HEK293T (cell line): ENCODE results near the gene MUSTN1.

ENCODE experiments used
- ARNT ChIP-seq: fragments of 450-650 bp; IDR thresholded peaks from 2 replicates; pipeline ENCODE4 v1.6.1; 2017; ENCODE audit warnings: mild to moderate bottlenecking
- BHLHE40 ChIP-seq: fragments of 450-650 bp; IDR thresholded peaks from 2 replicates; pipeline ENCODE4 v1.6.1; 2016; ENCODE audit warnings: mild to moderate bottlenecking, moderate library complexity, borderline replicate concordance
- FOXM1 ChIP-seq: fragments of 450-650 bp; IDR thresholded peaks from 2 replicates; pipeline ENCODE4 v1.6.1; 2017; ENCODE audit warnings: mild to moderate bottlenecking, borderline replicate concordance
- LEF1 ChIP-seq: fragments of 450-650 bp; IDR thresholded peaks from 2 replicates; pipeline ENCODE4 v1.6.1; 2017; ENCODE audit warnings: mild to moderate bottlenecking, borderline replicate concordance
- TARDBP ChIP-seq: fragments of 450-650 bp; IDR thresholded peaks from 2 replicates; pipeline ENCODE4 v1.6.1; 2016

- TF ChIP-seq TARDBP (no peak), ARNT (no peak), LEF1 (no peak), BHLHE40 (no peak), FOXM1 (no peak)
Observed at GRCh38 chr3:52839892-52840545, 5.2 kb upstream of the MUSTN1 start.
